ENCODE data around the gene CD70. TPM values are rescaled to one million over a fixed set of nuclear protein-coding genes. Genes with fewer than 3 reads are reported as not detected.
A peak's percentile ranks its signal among the peaks of the same experiment; 100 is the strongest.
"Not testable (repeated sequence)": the region's sequence is repeated elsewhere in the genome, so short reads cannot be mapped to it uniquely, and the experiment has no call there.

The CD70 gene, protein sequence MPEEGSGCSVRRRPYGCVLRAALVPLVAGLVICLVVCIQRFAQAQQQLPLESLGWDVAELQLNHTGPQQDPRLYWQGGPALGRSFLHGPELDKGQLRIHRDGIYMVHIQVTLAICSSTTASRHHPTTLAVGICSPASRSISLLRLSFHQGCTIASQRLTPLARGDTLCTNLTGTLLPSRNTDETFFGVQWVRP
- 0.30 TPM for polyA plus RNA-seq (2013, experiment 1 of 2)
- polyA plus RNA-seq (2013, experiment 2 of 2): 0.95 TPM

DNA sequence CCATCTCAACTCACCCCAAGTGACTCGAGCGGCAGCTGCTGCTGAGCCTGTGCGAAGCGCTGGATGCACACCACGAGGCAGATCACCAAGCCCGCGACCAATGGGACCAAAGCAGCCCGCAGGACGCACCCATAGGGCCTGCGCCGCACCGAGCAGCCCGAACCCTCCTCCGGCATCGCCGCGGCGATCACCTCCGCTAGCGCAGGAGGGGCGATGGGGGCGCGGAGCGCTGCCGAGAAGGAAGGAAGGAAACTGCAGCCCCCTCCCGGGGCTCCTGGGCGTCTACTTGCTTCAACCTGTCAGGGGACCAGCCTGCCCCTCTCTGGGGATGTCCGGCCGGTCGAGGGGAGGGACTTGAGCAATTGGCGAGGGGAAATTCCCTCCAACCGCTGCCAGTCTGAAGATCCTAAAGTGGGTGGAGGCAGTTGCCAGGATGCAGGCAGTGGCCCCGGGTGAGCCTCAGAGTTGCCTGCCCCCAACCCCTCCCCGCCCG is at the start of gene CD70:
Gene CD70, minus strand, starts transcription at position 324 of the 493 bp plus-strand sequence. Its CDS starts 148 bp downstream, at position 176.
- no peaks in the 10 kb centered on the region for H3K36me3 ChIP-seq (ENCODE audit: insufficient read depth, low read length)
- peaks cover 76% of the 10 kb centered on the region for H3K27me3 ChIP-seq (ENCODE audit: insufficient read depth, low read length)
- peak within 1 kb of the TSS; percentile 48 for H3K4me3 ChIP-seq (ENCODE audit: low read length)
- no peak within 1 kb of the TSS for H3K9ac ChIP-seq (ENCODE audit: low read depth, low read length)
- no peak within 1 kb of the TSS for H3K27ac ChIP-seq (ENCODE audit: low read depth, low read length)
- 62% methylated on average over 35 of the region's 35 CpGs for WGBS
- H3K9me3 ChIP-seq (ENCODE audit: insufficient read depth, low read depth, low read length): peaks cover 6% of the 10 kb centered on the region
- peaks cover 12% of the 10 kb centered on the region for H3K4me1 ChIP-seq (ENCODE audit: insufficient read depth, low read length)

GRCh38 chr19:6640333-6640732 is 49.4 kb upstream of the CD70 start:
- peaks cover 16% of the 10 kb centered on the region; the same call in 1 of the 2 replicates for H3K9me3 ChIP-seq (ENCODE audit: insufficient read depth, low read depth, low read length)
- H3K4me3 ChIP-seq (ENCODE audit: low read length); H3K36me3 ChIP-seq (ENCODE audit: insufficient read depth, low read length); H3K27ac ChIP-seq (ENCODE audit: low read depth, low read length); H3K9ac ChIP-seq (ENCODE audit: low read depth, low read length); H3K27me3 ChIP-seq (ENCODE audit: insufficient read depth, low read length); H3K4me1 ChIP-seq (ENCODE audit: insufficient read depth, low read length): not testable (repeated sequence)
- 81% methylated on average over 9 of the region's 9 CpGs for WGBS

DNA sequence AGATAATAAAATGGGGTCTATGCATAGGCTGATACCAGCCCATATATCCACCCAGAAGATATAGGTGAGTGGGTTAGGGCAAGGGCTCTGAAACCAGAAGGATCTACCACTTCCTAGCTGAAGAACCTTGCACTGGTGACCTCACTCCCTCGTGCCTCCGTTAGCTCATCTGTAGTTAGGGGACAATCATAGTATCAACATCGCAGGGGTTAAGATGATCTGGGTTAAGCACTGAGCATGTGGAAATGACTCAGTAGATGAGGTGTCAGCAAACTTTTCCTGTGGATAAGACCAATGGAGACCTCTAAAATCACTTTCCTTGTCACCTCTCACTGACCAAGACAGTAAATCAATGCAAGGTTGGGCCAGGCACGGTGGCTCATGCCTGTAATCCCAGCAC is 48.5 kb upstream of the CD70 start:
- Histone ChIP-seq H3K27me3 (ENCODE audit: insufficient read depth, low read length) (no peaks in the 10 kb centered on the region), H3K4me3 (ENCODE audit: low read length) (no peak overlapping the region), H3K36me3 (ENCODE audit: insufficient read depth, low read length) (no peaks in the 10 kb centered on the region), H3K9me3 (ENCODE audit: insufficient read depth, low read depth, low read length) (peaks cover 18% of the 10 kb centered on the region), H3K27ac (ENCODE audit: low read depth, low read length) (no peak overlapping the region), H3K9ac (ENCODE audit: low read depth, low read length) (no peak overlapping the region), H3K4me1 (ENCODE audit: insufficient read depth, low read length) (no peaks in the 10 kb centered on the region)
- 87% methylated on average over 4 of the region's 4 CpGs for WGBS

DNA sequence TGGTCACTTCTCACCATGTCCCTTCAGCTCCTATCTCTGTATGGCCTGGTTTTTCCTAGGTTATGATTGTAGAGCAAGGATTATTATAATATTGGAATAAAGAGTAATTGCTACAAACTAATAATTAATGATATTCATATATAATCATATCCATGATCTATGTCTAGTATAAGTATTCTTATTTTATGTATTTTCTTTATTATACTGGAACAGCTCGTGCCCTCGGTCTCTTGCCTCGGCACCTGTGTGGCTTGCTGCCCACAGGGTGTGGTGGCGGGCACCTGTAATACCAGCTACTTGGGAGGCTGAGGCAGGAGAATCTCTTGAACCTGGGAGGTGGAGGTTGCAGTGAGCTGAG is 42.5 kb upstream of the CD70 start:
- not testable (repeated sequence) for H3K27me3 ChIP-seq (ENCODE audit: insufficient read depth, low read length); H3K9ac ChIP-seq (ENCODE audit: low read depth, low read length); H3K4me1 ChIP-seq (ENCODE audit: insufficient read depth, low read length); H3K4me3 ChIP-seq (ENCODE audit: low read length); H3K36me3 ChIP-seq (ENCODE audit: insufficient read depth, low read length); H3K27ac ChIP-seq (ENCODE audit: low read depth, low read length)
- H3K9me3 ChIP-seq (ENCODE audit: insufficient read depth, low read depth, low read length): peaks cover 24% of the 10 kb centered on the region
- WGBS: 91% methylated on average over 4 of the region's 4 CpGs

- not testable (repeated sequence) for H3K36me3 ChIP-seq (ENCODE audit: insufficient read depth, low read length); H3K27me3 ChIP-seq (ENCODE audit: insufficient read depth, low read length); H3K9ac ChIP-seq (ENCODE audit: low read depth, low read length); H3K4me3 ChIP-seq (ENCODE audit: low read length); H3K4me1 ChIP-seq (ENCODE audit: insufficient read depth, low read length); H3K27ac ChIP-seq (ENCODE audit: low read depth, low read length)
- WGBS: 59% methylated on average over 25 of the region's 26 CpGs
- peaks cover 29% of the 10 kb centered on the region for H3K9me3 ChIP-seq (ENCODE audit: insufficient read depth, low read depth, low read length)
Observed at GRCh38 chr19:6632747-6633455, 42.0 kb upstream of the CD70 start.

DNA sequence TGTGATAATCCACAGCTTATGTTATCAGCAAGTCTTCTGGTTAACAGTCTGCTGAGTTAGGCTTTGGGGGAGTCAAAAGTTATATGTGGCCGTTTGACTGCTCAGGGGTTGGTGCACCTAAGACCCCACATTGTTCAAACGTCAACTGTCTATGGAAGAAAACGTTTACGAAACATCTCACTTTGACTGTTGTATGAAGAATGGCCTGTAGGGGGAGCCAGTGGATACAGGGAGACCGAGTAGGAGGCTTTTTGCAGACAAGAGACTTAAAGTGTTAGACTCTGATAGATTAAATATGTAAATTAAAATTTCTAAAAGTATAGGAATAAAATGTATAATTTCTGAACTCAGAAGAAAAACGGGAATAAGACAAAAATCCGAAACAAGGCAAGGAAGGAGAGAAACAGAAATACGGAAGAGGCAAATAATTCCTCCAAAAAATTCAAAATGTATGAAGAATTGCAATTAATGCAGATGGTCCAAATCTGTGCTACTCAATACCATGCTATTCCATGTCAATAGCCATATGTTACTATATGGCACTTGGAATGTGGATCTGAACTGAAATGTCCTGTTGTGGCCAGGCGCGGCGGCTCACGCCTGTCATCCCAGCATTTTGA is 41.2 kb upstream of the CD70 start:
- Histone ChIP-seq H3K36me3 (ENCODE audit: insufficient read depth, low read length) (no peaks in the 10 kb centered on the region), H3K4me3 (ENCODE audit: low read length) (no peak overlapping the region), H3K4me1 (ENCODE audit: insufficient read depth, low read length) (no peaks in the 10 kb centered on the region), H3K9ac (ENCODE audit: low read depth, low read length) (no peak overlapping the region), H3K27ac (ENCODE audit: low read depth, low read length) (no peak overlapping the region), H3K9me3 (ENCODE audit: insufficient read depth, low read depth, low read length) (peaks cover 36% of the 10 kb centered on the region), H3K27me3 (ENCODE audit: insufficient read depth, low read length) (peaks cover 4% of the 10 kb centered on the region)
- WGBS: 53% methylated on average over 12 of the region's 12 CpGs

- no peak overlapping the region for H3K27ac ChIP-seq (ENCODE audit: low read depth, low read length)
- H3K4me3 ChIP-seq (ENCODE audit: low read length): no peak overlapping the region
- no peaks in the 10 kb centered on the region for H3K36me3 ChIP-seq (ENCODE audit: insufficient read depth, low read length)
- peaks cover 68% of the 10 kb centered on the region for H3K9me3 ChIP-seq (ENCODE audit: insufficient read depth, low read depth, low read length)
- no peak overlapping the region for H3K9ac ChIP-seq (ENCODE audit: low read depth, low read length)
- H3K4me1 ChIP-seq (ENCODE audit: insufficient read depth, low read length): no peaks in the 10 kb centered on the region
- no peaks in the 10 kb centered on the region for H3K27me3 ChIP-seq (ENCODE audit: insufficient read depth, low read length)
Observed at GRCh38 chr19:6626764-6627163, 35.8 kb upstream of the CD70 start.

- WGBS: 37% methylated on average over 1 of the region's 2 CpGs
Observed at GRCh38 chr19:6617374-6617773, 26.4 kb upstream of the CD70 start.

GRCh38 chr19:6616011-6616410 is 25.1 kb upstream of the CD70 start:
- H3K9me3 ChIP-seq (ENCODE audit: insufficient read depth, low read depth, low read length): peaks cover 44% of the 10 kb centered on the region
- 71% methylated on average over 6 of the region's 6 CpGs for WGBS
- no peaks in the 10 kb centered on the region for H3K27me3 ChIP-seq (ENCODE audit: insufficient read depth, low read length)
- no peak overlapping the region for H3K9ac ChIP-seq (ENCODE audit: low read depth, low read length)
- no peaks in the 10 kb centered on the region for H3K36me3 ChIP-seq (ENCODE audit: insufficient read depth, low read length)
- H3K27ac ChIP-seq (ENCODE audit: low read depth, low read length): no peak overlapping the region
- H3K4me1 ChIP-seq (ENCODE audit: insufficient read depth, low read length): no peaks in the 10 kb centered on the region
- H3K4me3 ChIP-seq (ENCODE audit: low read length): no peak overlapping the region

More at GRCh38 chr19:6617374-6617773, 26.4 kb upstream of the CD70 start:
- Histone ChIP-seq H3K9ac (ENCODE audit: low read depth, low read length) (no peak overlapping the region), H3K9me3 (ENCODE audit: insufficient read depth, low read depth, low read length) (peaks cover 53% of the 10 kb centered on the region), H3K4me3 (ENCODE audit: low read length) (no peak overlapping the region), H3K27me3 (ENCODE audit: insufficient read depth, low read length) (no peaks in the 10 kb centered on the region), H3K36me3 (ENCODE audit: insufficient read depth, low read length) (no peaks in the 10 kb centered on the region), H3K4me1 (ENCODE audit: insufficient read depth, low read length) (no peaks in the 10 kb centered on the region), H3K27ac (ENCODE audit: low read depth, low read length) (no peak overlapping the region)

DNA sequence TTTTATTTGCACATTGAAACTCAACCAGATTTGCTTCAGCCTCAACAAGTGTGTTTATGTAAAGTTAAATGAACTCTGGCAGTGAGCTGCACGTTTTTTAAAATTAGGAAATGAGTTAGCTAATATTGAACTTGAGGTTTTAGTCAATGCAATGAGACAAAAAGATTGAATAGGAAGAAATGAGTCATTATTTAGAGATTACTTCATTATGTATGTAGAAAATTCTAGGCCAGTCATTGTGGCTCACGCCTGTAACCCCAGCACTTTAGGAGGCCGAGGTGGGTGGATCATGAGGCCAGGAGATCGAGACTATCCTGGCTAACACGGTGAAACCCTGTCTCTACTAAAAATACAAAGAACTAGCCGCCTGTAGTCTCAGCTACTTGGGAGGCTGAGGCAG is 22.8 kb upstream of the CD70 start:
- WGBS: 76% methylated on average over 6 of the region's 6 CpGs
- no peaks in the 10 kb centered on the region for H3K36me3 ChIP-seq (ENCODE audit: insufficient read depth, low read length)
- peaks cover 40% of the 10 kb centered on the region for H3K9me3 ChIP-seq (ENCODE audit: insufficient read depth, low read depth, low read length)
- no peak overlapping the region for H3K9ac ChIP-seq (ENCODE audit: low read depth, low read length)
- no peak overlapping the region for H3K4me3 ChIP-seq (ENCODE audit: low read length)
- H3K4me1 ChIP-seq (ENCODE audit: insufficient read depth, low read length): no peaks in the 10 kb centered on the region
- H3K27me3 ChIP-seq (ENCODE audit: insufficient read depth, low read length): no peaks in the 10 kb centered on the region
- no peak overlapping the region for H3K27ac ChIP-seq (ENCODE audit: low read depth, low read length)

All from HUES64 (cell line).